DMS153 (cell line): ENCODE results near the gene ACTN4.
"Not testable (repeated sequence)": the region's sequence is repeated elsewhere in the genome, so short reads cannot be mapped to it uniquely, and the experiment has no call there.

Experiments
- DNase-seq: peaks from one replicate; lab custom pipeline; 2025; lab: John Stamatoyannopoulos, UW

The ACTN4 gene

GRCh38 chr19:38770228-38770948 lies 122.9 kb downstream of the ACTN4 start:
- not testable (repeated sequence) for DNase-seq

GRCh38 chr19:38770949-38771275 lies 123.5 kb downstream of the ACTN4 start:
- DNase-seq: not testable (repeated sequence)

GRCh38 chr19:38771569-38771968 lies 124.1 kb downstream of the ACTN4 start:
- not testable (repeated sequence) for DNase-seq

- no peak for DNase-seq
Measured at GRCh38 chr19:38773469-38774177, 126.2 kb downstream of the ACTN4 start, which contains the start of gene LGALS7. LGALS7 (minus strand) TSS chr19:38773517; CDS start chr19:38773492, 25 bp downstream.

- DNase-seq: no peak
Measured at GRCh38 chr19:38774181-38774950, 126.9 kb downstream of the ACTN4 start.

GRCh38 chr19:38778733-38779132 lies 131.3 kb downstream of the ACTN4 start:
- DNase-seq: no peak

GRCh38 chr19:38780443-38780842 lies 133.0 kb downstream of the ACTN4 start:
- DNase-seq: no peak

- DNase-seq: no peak
Measured at GRCh38 chr19:38781058-38781457, 133.6 kb downstream of the ACTN4 start.
